ENCODE measurements around the gene DCTN5.

DNA sequence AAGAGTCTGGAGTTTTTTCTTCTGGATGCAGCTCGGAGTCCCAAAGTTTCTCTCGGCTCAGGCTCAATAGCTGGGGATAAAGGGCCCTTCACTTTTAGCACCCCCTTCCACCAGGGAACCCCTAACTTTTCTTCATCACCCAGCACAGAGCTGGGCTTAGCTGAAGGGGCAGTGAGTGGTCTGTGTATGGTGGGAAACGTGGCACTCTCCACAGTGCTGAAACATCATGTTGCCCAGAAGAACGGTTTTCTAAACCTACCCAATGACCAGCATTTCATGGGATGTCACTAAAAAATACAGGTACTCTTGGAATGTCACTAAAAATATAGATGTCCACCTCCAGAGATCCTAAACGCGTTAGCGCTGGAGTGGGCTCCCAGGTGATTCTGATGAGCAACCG, 59.8 kb downstream of the DCTN5 start:
- TF ChIP-seq, protein P1, sequence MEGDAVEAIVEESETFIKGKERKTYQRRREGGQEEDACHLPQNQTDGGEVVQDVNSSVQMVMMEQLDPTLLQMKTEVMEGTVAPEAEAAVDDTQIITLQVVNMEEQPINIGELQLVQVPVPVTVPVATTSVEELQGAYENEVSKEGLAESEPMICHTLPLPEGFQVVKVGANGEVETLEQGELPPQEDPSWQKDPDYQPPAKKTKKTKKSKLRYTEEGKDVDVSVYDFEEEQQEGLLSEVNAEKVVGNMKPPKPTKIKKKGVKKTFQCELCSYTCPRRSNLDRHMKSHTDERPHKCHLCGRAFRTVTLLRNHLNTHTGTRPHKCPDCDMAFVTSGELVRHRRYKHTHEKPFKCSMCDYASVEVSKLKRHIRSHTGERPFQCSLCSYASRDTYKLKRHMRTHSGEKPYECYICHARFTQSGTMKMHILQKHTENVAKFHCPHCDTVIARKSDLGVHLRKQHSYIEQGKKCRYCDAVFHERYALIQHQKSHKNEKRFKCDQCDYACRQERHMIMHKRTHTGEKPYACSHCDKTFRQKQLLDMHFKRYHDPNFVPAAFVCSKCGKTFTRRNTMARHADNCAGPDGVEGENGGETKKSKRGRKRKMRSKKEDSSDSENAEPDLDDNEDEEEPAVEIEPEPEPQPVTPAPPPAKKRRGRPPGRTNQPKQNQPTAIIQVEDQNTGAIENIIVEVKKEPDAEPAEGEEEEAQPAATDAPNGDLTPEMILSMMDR (IDR thresholded peaks at IDR 0.05) = no peak
- no peak for TF ChIP-seq MXI1 (IDR thresholded peaks at IDR 0.05; ENCODE audit: low read depth, low read length)
- TF ChIP-seq POLR2AphosphoS5 (IDR thresholded peaks at IDR 0.05; ENCODE audit: low read depth, low read length) = no peak
- no peak for TF ChIP-seq CHD2 (IDR thresholded peaks at IDR 0.05; ENCODE audit: low read length, partially characterized antibody)
- no peak for TF ChIP-seq NFIC (IDR thresholded peaks at IDR 0.05; ENCODE audit: borderline replicate concordance)
- no peak for TF ChIP-seq RAD21 (IDR thresholded peaks at IDR 0.05; ENCODE audit: low read length)
- TF ChIP-seq JUND (IDR thresholded peaks at IDR 0.05) = no peak

Measured in SK-N-SH (cell line).